ENCODE results near the gene NRXN2.

The NRXN2 gene

DNA sequence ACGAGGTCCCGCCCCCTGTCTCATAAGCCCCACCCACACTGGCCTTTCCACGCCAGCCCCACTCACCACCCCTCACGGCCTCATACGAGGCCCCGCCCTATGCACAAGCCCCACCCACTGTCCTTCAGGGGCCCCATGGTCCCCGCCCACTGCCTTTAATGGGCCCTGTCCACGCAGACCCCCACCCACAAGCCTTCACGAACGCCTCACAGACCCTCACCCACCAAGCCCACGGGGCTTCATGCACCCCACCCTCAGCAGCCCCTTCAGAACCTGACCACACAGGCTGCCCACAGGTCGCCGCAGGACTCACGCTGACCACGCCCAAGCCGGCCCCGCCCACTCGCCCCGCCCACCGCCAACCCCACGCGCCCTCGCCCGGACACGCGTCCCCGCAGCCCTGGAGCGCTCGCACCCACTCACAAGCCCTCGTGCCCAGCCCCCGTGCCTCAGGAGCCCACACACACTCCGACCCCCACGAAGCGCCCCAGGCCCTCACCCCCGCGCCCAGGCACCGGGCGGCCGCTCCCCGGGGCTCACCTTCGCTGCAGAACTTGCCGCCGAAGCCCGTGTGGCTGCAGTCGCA is 10.5 kb downstream of the NRXN2 start:
- Histone ChIP-seq H3K36me3 (ENCODE audit: insufficient read depth, low read length) (no peaks in the 10 kb centered on the region), H2AFZ (ENCODE audit: low read length) (no peak overlapping the region), H3K4me2 (ENCODE audit: low read depth, low read length, poor library complexity, severe bottlenecking) (no peak overlapping the region), H3K9ac (ENCODE audit: low read depth, low read length, poor library complexity, severe bottlenecking) (no peak overlapping the region), H3F3A (ENCODE audit: low read depth) (no peaks in the 10 kb centered on the region), H4K20me1 (ENCODE audit: insufficient read depth, low read length, poor library complexity, severe bottlenecking) (no peaks in the 10 kb centered on the region), H3K79me2 (ENCODE audit: insufficient read depth, low read length) (no peaks in the 10 kb centered on the region), H3K4me1 (ENCODE audit: insufficient read depth, low read length, poor library complexity, severe bottlenecking) (no peaks in the 10 kb centered on the region), H3K9me2 (replicated peaks; ENCODE audit: low read depth, low read length) (no peaks in the 10 kb centered on the region), H3K9me3 (ENCODE audit: insufficient read depth, low read depth, low read length) (no peaks in the 10 kb centered on the region), H3K27me3 (ENCODE audit: insufficient read depth, low read length, poor library complexity, severe bottlenecking) (no peaks in the 10 kb centered on the region), H3K4me3 (ENCODE audit: low read length, poor library complexity, severe bottlenecking) (no peak overlapping the region)
- TF ChIP-seq, protein P1, sequence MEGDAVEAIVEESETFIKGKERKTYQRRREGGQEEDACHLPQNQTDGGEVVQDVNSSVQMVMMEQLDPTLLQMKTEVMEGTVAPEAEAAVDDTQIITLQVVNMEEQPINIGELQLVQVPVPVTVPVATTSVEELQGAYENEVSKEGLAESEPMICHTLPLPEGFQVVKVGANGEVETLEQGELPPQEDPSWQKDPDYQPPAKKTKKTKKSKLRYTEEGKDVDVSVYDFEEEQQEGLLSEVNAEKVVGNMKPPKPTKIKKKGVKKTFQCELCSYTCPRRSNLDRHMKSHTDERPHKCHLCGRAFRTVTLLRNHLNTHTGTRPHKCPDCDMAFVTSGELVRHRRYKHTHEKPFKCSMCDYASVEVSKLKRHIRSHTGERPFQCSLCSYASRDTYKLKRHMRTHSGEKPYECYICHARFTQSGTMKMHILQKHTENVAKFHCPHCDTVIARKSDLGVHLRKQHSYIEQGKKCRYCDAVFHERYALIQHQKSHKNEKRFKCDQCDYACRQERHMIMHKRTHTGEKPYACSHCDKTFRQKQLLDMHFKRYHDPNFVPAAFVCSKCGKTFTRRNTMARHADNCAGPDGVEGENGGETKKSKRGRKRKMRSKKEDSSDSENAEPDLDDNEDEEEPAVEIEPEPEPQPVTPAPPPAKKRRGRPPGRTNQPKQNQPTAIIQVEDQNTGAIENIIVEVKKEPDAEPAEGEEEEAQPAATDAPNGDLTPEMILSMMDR (conservative IDR thresholded peaks at IDR 0.05; ENCODE audit: low read length) = no peak
- no peak for TF ChIP-seq EZH2phosphoT487 (IDR thresholded peaks at IDR 0.05; ENCODE audit: borderline replicate concordance)

DNA sequence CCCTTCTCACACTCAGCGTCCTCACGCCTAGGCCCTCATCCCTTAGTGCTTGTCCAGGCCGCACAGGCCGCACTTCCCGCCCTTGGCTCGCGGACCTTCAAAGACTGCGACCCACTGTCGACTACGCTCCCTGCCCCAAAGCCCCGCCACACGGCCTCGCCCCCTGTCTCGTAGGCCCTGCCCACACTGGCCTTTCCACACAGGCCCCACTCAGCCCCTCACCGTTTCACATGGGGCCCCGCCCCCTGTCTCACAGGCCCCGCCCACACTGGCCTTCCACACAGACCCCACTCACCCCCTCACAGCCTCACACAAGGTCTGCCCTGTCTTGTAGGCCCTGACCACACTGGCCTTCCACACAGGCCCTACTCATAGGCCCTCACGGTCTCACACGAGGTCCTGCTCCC is 11.0 kb downstream of the NRXN2 start:
- Histone ChIP-seq H3K9me2 (replicated peaks; ENCODE audit: low read depth, low read length) (no peaks in the 10 kb centered on the region), H2AFZ (ENCODE audit: low read length) (no peak overlapping the region), H3K9ac (ENCODE audit: low read depth, low read length, poor library complexity, severe bottlenecking) (no peak overlapping the region), H3K4me3 (ENCODE audit: low read length, poor library complexity, severe bottlenecking) (no peak overlapping the region), H3K36me3 (ENCODE audit: insufficient read depth, low read length) (no peaks in the 10 kb centered on the region), H3K9me3 (ENCODE audit: insufficient read depth, low read depth, low read length) (no peaks in the 10 kb centered on the region), H4K20me1 (ENCODE audit: insufficient read depth, low read length, poor library complexity, severe bottlenecking) (no peaks in the 10 kb centered on the region), H3K79me2 (ENCODE audit: insufficient read depth, low read length) (no peaks in the 10 kb centered on the region), H3F3A (ENCODE audit: low read depth) (no peaks in the 10 kb centered on the region), H3K4me1 (ENCODE audit: insufficient read depth, low read length, poor library complexity, severe bottlenecking) (no peaks in the 10 kb centered on the region), H3K4me2 (ENCODE audit: low read depth, low read length, poor library complexity, severe bottlenecking) (no peak overlapping the region), H3K27me3 (ENCODE audit: insufficient read depth, low read length, poor library complexity, severe bottlenecking) (no peaks in the 10 kb centered on the region)
- no peak for TF ChIP-seq EZH2phosphoT487 (IDR thresholded peaks at IDR 0.05; ENCODE audit: borderline replicate concordance)
- TF ChIP-seq, protein P1 (conservative IDR thresholded peaks at IDR 0.05; ENCODE audit: low read length) = no peak

DNA sequence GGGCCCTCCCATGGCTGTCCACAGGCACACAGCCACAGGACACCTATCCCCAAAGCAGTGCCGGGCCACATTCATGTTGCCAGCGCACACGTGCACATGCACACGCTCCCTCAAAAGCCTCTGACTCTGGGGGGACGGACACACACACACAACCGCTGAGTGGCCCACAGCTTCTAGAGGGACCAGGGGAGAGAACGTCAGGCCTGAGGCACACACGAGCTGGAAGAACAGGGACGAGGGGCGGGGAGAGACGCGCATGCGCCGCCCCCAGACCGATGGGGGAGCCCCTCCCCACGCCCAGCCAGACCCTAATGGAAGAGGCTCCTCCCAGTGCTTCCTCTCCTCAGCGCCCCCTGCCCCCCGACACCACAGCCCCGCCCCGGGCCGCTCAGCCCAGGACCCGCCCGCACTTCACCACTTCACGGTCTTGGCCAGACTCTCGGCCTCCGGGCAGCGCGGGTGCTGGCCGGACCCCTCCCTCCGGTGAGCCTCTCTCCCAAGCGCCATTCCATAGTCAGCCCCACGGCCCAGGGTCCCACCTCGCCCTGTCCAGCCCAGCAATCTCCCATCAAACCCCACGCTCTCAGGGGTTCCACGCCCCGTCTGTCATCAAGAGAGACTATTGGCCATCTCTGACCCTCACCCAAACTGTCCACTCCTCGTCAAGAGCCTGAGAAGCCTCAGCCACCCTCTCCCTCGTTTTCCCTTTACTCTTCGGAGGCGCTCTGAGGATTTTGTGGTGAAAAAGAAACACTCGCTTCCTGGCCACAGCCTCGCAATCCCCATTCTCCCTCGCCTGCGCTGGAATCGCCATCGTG is 11.7 kb downstream of the NRXN2 start:
- no peaks in the 10 kb centered on the region for H3K36me3 ChIP-seq (ENCODE audit: insufficient read depth, low read length)
- no peaks in the 10 kb centered on the region for H3K27me3 ChIP-seq (ENCODE audit: insufficient read depth, low read length, poor library complexity, severe bottlenecking)
- no peaks in the 10 kb centered on the region for H3K4me1 ChIP-seq (ENCODE audit: insufficient read depth, low read length, poor library complexity, severe bottlenecking)
- no peaks in the 10 kb centered on the region for H3K79me2 ChIP-seq (ENCODE audit: insufficient read depth, low read length)
- TF ChIP-seq EZH2phosphoT487 (IDR thresholded peaks at IDR 0.05; ENCODE audit: borderline replicate concordance) = no peak
- TF ChIP-seq, protein P1 (conservative IDR thresholded peaks at IDR 0.05; ENCODE audit: low read length) = no peak
- H3K4me2 ChIP-seq (ENCODE audit: low read depth, low read length, poor library complexity, severe bottlenecking) = no peak overlapping the region
- no peaks in the 10 kb centered on the region for H3K9me2 ChIP-seq (replicated peaks; ENCODE audit: low read depth, low read length)
- H2AFZ ChIP-seq (ENCODE audit: low read length) = no peak overlapping the region
- no peaks in the 10 kb centered on the region for H3F3A ChIP-seq (ENCODE audit: low read depth)
- H3K9me3 ChIP-seq (ENCODE audit: insufficient read depth, low read depth, low read length) = no peaks in the 10 kb centered on the region
- no peak overlapping the region for H3K9ac ChIP-seq (ENCODE audit: low read depth, low read length, poor library complexity, severe bottlenecking)
- H3K4me3 ChIP-seq (ENCODE audit: low read length, poor library complexity, severe bottlenecking) = no peak overlapping the region
- no peaks in the 10 kb centered on the region for H4K20me1 ChIP-seq (ENCODE audit: insufficient read depth, low read length, poor library complexity, severe bottlenecking)

Data from Loucy (cell line).